Measurements from ENCODE around the gene CDCA5.
A peak's percentile ranks its signal among the peaks of the same experiment; 100 is the strongest.

CDCA5 gene

GRCh38 chr11:65104628-65105027 lies 20.8 kb upstream of the CDCA5 start:
- no peak for DNase-seq

GRCh38 chr11:65103476-65103875 lies 19.6 kb upstream of the CDCA5 start:
- DNase-seq = no peak

- DNase-seq = no peak
Measured at GRCh38 chr11:65102142-65103095, 18.6 kb upstream of the CDCA5 start.

GRCh38 chr11:65100674-65101350 lies 17.0 kb upstream of the CDCA5 start:
- DNase-seq = no peak

- no peak for DNase-seq
Measured at GRCh38 chr11:65096926-65097325, 13.1 kb upstream of the CDCA5 start.

- DNase-seq = peak; percentile 83 to 86
Measured at GRCh38 chr11:65095974-65096806, 12.3 kb upstream of the CDCA5 start, which contains the start of gene VPS51. Gene VPS51, plus strand, starts transcription at chr11:65096214. Its CDS starts 37 bp downstream, at chr11:65096251.

- no peak for DNase-seq
Measured at GRCh38 chr11:65095427-65095826, 11.6 kb upstream of the CDCA5 start.

- DNase-seq = no peak
Measured at GRCh38 chr11:65090628-65091027, 6.8 kb upstream of the CDCA5 start.

- DNase-seq = no peak
Measured at GRCh38 chr11:65089621-65090020, 5.8 kb upstream of the CDCA5 start.

GRCh38 chr11:65087827-65088226 lies 4.0 kb upstream of the CDCA5 start:
- DNase-seq = no peak

- DNase-seq = no peak
Measured at GRCh38 chr11:65087216-65087615, 3.4 kb upstream of the CDCA5 start.

GRCh38 chr11:65086809-65087208 lies 3.0 kb upstream of the CDCA5 start:
- DNase-seq = no peak

GRCh38 chr11:65085446-65085845 lies 1.6 kb upstream of the CDCA5 start:
- DNase-seq = no peak

- DNase-seq = no peak
Measured at GRCh38 chr11:65084598-65085375, 947 bp upstream of the CDCA5 start.

GRCh38 chr11:65083134-65083833 lies 556 bp downstream of the CDCA5 start:
- no peak for DNase-seq

- DNase-seq = no peak
Measured at GRCh38 chr11:65078786-65079342, 5.0 kb downstream of the CDCA5 start.

GRCh38 chr11:65078151-65078550 lies 5.7 kb downstream of the CDCA5 start:
- DNase-seq = peak; percentile 63 to 77

GRCh38 chr11:65077451-65077850 lies 6.4 kb downstream of the CDCA5 start:
- DNase-seq = no peak

GRCh38 chr11:65072631-65072966 lies 11.2 kb downstream of the CDCA5 start:
- no peak for DNase-seq

- no peak for DNase-seq
Measured at GRCh38 chr11:65071907-65072630, 11.8 kb downstream of the CDCA5 start.

- no peak for DNase-seq
Measured at GRCh38 chr11:65069217-65069616, 14.6 kb downstream of the CDCA5 start.
